ENCODE data around the gene TTL. TPM values are rescaled to one million over a fixed set of nuclear protein-coding genes. Genes with fewer than 3 reads are reported as not detected.

The TTL gene
- polyA plus RNA-seq, 1 of the 3 experiments (the other 2 are of a cell fraction): 15.4 TPM

- Histone ChIP-seq H3K36me3 (replicated peaks in 1 of 2; ENCODE audit: control insufficient read depth in 1 of 2, insufficient read depth in 2 of 2, low read length in 1 of 2) (peaks cover 9 to 16% of the 10 kb centered on the region in 2 experiments), H3K4me1 (ENCODE audit: control insufficient read depth in 1 of 2, insufficient read depth in 2 of 2, low read depth in 1 of 2, low read length in 1 of 2) (peaks cover 7 to 13% of the 10 kb centered on the region in 2 experiments; a peak in 3 of 4 replicates), H3K79me2 (ENCODE audit: insufficient read depth) (peaks cover 3% of the 10 kb centered on the region; the same call in 1 of the 2 replicates), H4K20me1 (ENCODE audit: insufficient read depth) (no peaks in the 10 kb centered on the region), H3K9me2 (no peaks in the 10 kb centered on the region), H3K9me3 (no peaks in the 10 kb centered on the region), H3K4me3 (ENCODE audit: low read depth in 2 of 2, low read length in 1 of 2) (no peak overlapping the region), H3F3A (replicated peaks; ENCODE audit: insufficient read depth) (peaks cover 38% of the 10 kb centered on the region), H2AFZ (ENCODE audit: low read depth) (no peak overlapping the region), H3K27ac (ENCODE audit: low read depth in 2 of 2, low read length in 1 of 2) (peak overlapping the region in 1 of 2 experiments; percentile 45; a peak in 1 of 4 replicates), H3K27me3 (ENCODE audit: insufficient read depth) (no peaks in the 10 kb centered on the region), H3K9ac (no peak overlapping the region), H3K4me2 (no peak overlapping the region)
- 93% methylated on average over 7 of the region's 7 CpGs for WGBS (ENCODE audit: low lambda C conversion rate)
- POLR2A ChIA-PET: no interaction called here
- TF ChIP-seq JUND (IDR thresholded peaks at IDR 0.05) (no peak), RAD21 (IDR thresholded peaks at IDR 0.05; ENCODE audit: low read length) (no peak), NFIC (IDR thresholded peaks at IDR 0.05; ENCODE audit: borderline replicate concordance) (no peak), SMC3 (IDR thresholded peaks at IDR 0.05; ENCODE audit: low read depth, low read length) (no peak), FOXJ3 (CRISPR knock-in tag; IDR thresholded peaks at IDR 0.05) (no peak), CHD2 (IDR thresholded peaks at IDR 0.05; ENCODE audit: low read length, partially characterized antibody) (no peak), IRF3 (IDR thresholded peaks at IDR 0.05; ENCODE audit: low read depth, low read length) (no peak), USF2 (IDR thresholded peaks at IDR 0.05; ENCODE audit: borderline replicate concordance, low read depth, low read length) (no peak), GATA2 (CRISPR knock-in tag; IDR thresholded peaks at IDR 0.05) (no peak), GABPA (IDR thresholded peaks at IDR 0.05; ENCODE audit: low read depth) (no peak), YY1 (IDR thresholded peaks at IDR 0.05; ENCODE audit: low read depth) (no peak), ELF1 (IDR thresholded peaks at IDR 0.05) (no peak), RCOR1 (IDR thresholded peaks at IDR 0.05; ENCODE audit: low read length) (no peak), MEF2A (IDR thresholded peaks at IDR 0.05; ENCODE audit: borderline replicate concordance, low read depth) (no peak), FOSL2 (IDR thresholded peaks at IDR 0.05; ENCODE audit: borderline replicate concordance, low read depth) (no peak), RXRA (IDR thresholded peaks at IDR 0.05; ENCODE audit: borderline replicate concordance, low read depth) (no peak), TCF12 (IDR thresholded peaks at IDR 0.05) (no peak), PBX3 (IDR thresholded peaks at IDR 0.05) (no peak)
- CTCF ChIA-PET: interaction anchor here (0.7 kb wide), 1 partner anchor 22 kb away, joined by 3 read pairs; no protein-coding TSS in a partner anchor
- DNase-seq: no peak
These were observed 98.1 kb downstream of the TTL start for GRCh38 chr2:112580084-112580483.

Data from SK-N-SH (cell line).